OCI-M2 (cell line): Measurements from ENCODE around the gene KIF3B.
"Not testable (repeated sequence)": the region's sequence is repeated elsewhere in the genome, so short reads cannot be mapped to it uniquely, and the experiment has no call there.

Source experiments
- DNase-seq: peaks from one replicate; lab custom pipeline; 2025; ENCODE audit not compliant: unreplicated experiment; lab: John Stamatoyannopoulos, UW

KIF3B gene

GRCh38 chr20:32355417-32355841, 78.0 kb downstream of the KIF3B start:
- DNase-seq: no peak

GRCh38 chr20:32355907-32356621, 78.6 kb downstream of the KIF3B start:
- DNase-seq: not testable (repeated sequence)

DNA sequence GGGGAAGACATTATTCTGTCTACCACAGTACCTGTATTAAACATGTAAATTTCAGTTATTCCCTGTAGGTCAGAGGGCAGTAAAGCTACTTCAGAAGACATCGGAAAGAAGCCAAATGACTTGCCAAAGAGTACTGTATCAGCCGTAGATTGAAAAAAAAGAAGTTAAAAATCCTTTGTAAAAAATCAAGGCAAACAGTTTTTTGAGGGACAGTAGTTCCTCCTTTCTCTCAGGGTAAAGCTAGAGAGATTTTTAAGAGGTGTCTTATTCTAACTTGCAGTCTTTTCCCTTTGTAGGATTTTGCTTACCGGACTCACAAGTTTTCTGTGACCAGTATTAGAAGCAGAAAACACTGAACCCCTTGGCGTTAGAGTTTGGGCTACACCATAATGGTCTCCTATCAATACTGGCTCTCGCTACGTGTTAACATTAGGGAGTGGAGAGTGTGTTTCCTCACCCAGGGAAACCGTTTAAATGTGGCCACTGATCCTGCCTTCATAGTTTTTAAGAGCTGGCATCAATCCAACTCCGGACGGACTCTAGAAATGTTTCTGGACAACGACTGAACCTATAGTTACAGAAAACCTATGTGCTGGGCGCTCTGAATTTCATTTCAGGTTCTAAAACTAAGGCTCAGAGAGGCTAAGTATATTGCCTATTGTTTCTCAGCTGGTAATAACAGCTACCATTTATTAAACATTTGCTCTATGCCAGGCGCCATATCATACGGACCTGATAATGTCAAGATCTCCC, 79.3 kb downstream of the KIF3B start:
- no peak for DNase-seq

DNA sequence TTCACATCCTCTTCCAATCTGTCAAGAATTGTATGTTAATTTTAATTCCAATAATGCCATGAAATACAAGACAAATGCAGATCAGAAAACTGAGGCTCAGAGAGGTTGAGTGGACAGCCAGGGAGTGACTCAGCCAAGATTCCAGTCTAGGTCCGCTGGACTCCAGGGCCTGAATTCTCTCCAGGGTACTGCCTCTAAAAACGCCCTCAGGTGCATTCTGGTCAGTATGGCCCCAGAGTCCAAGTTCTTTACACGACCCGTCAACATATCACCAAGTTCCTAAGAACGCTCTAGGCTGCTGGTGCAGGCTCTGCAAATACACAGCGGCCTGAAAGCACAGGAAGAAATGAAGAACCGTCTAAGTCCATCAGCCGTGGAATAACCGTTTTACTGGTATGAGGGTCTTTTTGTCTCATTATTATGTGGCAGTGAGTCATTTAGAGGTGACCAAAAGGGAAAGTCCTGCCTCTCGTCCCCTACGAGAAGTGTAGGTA, 80.0 kb downstream of the KIF3B start:
- DNase-seq: no peak

- peak; percentile 89 for DNase-seq
These were observed 80.6 kb downstream of the KIF3B start, which contains the start of gene ASXL1 for GRCh38 chr20:32357869-32358631. Gene ASXL1 (plus strand): TSS chr20:32358331. CDS start chr20:32358776, 445 bp downstream.

DNA sequence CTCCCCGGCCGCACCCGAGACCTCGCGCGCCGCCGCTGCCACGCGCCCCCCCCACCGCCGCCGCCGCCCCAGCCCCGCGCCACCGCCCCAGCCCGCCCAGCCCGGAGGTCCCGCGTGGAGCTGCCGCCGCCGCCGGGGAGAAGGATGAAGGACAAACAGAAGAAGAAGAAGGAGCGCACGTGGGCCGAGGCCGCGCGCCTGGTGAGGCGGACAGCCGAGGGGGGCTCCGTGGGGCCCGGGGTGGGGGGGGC, 81.1 kb downstream of the KIF3B start:
- DNase-seq: no peak

- DNase-seq: no peak
These were observed 81.6 kb downstream of the KIF3B start for GRCh38 chr20:32358883-32359632.

GRCh38 chr20:32359633-32360332, 82.3 kb downstream of the KIF3B start:
- DNase-seq: no peak

DNA sequence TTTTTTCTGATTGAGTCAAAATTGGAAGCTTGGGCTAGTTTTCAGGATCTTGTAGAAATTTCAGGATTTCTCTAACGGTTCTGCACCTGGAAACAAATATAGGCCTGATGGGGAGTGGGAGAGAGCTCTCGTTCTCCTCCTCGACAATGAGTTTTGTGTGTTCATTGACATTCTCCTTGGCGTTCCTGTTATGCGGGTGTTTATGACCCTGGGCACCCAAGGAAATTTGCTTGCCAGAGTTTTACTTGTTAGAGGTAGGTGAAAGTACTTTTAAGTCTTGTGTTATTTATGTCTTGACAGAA, 82.8 kb downstream of the KIF3B start:
- no peak for DNase-seq

GRCh38 chr20:32362901-32363364, 85.5 kb downstream of the KIF3B start:
- no peak for DNase-seq

- DNase-seq: no peak
These were observed 86.0 kb downstream of the KIF3B start for GRCh38 chr20:32363492-32363891.

DNA sequence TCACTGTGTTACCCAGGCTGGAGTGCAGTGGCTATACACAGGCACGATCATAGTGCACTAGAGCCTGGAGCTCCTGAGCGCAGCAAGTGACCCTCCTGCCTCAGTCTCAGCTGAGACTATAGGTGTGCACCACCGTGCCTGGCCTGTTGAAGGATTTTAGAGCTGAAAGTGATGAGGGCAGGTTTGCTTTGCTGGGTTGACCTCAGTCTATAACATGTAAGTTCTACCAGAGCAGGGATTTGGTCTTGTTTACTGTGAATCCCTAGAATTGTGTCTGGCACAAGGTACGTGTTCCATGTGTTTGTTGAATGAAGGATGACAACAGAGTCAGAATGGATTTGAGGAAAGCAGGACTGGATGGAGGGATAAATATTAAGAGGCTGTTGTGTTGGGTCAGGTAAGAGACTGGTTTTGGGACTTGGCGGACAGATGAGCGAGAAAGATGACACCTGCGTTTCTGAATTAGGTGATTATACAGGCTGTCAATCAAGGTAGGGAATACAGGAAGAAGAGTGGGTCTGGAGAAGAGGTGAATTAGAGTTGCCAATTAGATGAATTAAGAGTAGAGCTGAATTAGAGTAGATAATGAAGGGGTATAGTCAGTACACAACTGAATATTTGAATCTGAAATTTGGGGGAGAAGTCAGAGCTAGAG, 87.2 kb downstream of the KIF3B start:
- DNase-seq: no peak

DNA sequence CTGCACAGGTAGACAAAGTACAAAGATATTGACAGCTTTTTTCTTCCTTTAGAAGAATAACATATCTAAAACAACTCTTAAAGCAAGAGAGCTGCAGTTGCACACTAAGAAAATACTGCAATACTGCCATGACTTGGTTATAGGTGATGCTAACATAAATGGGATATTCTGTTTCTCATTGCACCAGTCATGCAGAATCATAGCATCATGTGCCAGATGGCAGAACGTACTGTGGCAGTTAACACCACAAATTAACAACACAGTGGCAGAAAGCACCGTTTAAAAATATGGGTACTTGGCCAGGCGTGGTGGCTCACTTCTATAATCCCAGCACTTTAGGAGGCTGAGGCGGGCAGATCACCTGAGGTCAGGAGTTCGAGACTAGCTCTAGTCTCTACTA, 88.1 kb downstream of the KIF3B start:
- DNase-seq: no peak

- DNase-seq: no peak
These were observed 88.9 kb downstream of the KIF3B start for GRCh38 chr20:32366380-32366779.

DNA sequence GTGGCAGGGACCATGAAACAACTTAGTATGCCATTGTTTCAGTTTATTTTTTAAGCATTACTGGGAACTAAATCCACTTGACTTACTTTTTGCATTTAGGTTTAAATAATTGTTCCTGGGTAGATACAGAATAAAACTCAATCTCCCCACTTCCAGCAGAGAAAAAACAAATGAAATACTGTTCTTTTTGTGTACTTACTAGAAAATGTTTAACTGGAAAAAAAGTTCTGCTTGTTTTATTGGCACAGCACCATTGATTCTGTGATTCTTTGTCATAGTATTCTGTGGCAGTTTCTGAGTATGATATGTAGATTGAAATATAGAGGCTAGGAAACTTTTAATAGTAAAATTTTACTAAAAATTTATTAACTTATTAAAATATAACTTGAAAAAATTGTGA, 90.9 kb downstream of the KIF3B start:
- DNase-seq: no peak

- DNase-seq: no peak
These were observed 91.5 kb downstream of the KIF3B start for GRCh38 chr20:32368925-32369324.

DNA sequence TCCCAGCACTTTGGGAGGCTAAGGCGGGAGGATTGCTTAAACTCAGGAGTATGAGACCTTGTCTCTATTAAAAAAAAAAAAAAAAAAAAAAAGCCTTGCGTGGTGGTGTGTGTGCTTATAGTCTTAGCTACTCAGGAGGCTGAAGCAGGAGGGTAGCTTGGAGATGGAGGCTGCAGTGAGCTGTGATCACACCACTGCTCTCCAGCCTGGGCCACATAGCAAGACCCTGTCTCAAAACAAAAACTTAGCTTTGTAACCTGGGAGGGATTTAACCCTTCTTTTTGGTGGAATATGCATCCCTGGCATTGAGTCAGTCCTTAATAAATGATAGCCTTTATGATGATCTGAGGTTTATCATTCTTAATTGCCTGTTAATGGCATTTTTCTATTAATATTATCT, 93.4 kb downstream of the KIF3B start:
- no peak for DNase-seq

DNA sequence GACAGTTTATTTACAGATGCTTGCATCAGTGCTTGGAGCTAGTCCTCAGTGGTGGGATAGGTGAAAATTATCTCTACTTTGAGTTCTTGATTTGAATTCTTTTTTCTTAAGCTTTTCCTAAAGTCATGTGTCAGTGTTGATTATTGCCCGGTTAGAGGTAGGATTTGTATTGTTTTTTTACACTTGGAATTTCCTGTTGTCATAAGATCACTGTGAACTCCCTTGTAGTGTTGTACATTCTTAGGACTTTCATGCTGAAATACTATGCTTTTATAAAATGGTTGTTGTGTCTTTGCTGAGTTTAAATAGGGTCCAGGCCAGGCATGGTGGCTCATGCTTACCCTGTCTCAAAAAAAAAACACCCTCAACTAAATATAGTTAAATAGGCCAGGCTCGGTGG, 101.0 kb downstream of the KIF3B start:
- DNase-seq: no peak

DNA sequence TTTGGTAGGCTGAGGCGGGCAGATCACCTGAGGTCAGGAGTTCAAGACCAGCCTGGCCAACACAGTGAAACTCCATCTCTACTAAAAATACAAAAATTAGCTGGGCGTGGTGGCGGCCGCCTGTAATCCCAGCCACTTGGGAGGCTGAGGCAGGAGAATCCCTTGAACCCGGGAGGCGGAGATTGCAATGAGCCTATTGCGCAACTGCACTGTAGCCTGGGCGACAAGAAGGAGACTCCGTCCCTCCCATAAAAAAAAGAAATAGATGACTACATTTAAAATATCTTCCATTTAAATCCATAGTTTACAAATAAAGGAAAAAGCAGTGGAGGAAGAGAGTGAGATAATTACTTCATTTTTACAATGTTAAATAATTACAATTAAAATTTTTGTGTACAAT, 102.6 kb downstream of the KIF3B start:
- not testable (repeated sequence) for DNase-seq

DNA sequence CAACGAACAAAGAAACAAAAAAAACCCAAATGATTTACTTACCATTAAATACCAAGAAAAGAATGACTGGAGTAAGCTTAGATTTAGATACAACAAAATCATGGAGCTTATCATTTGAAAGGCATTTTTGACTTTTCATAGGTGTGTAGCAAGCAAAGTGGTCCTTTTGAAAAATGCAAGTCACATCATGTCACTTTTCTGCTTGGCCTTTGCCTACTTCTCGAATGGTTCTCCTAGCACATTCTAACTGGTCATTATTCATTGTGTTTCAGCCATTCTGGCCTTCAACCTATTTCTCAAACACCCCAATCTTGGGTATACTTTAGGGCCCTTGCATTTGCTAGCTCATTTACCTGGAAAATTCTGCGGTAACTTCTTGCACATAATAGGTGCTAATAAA, 103.3 kb downstream of the KIF3B start:
- DNase-seq: no peak
